NB4 (cell line): ENCODE data around the gene NIF3L1.

Experiments used
- DNase-seq: peaks from one replicate; pipeline ENCODE4 v3.0.0; 2010; ENCODE audit warnings: low read depth
- H3K4me3 ChIP-seq: one replicate; pipeline ENCODE4 v1.5.1; 2011; ENCODE audit warnings: mild to moderate bottlenecking, low read depth, low read length, moderate library complexity
- MYC ChIP-seq: IDR thresholded peaks from 2 replicates; pipeline ENCODE4 v1.6.1; 2011; ENCODE audit warnings: low read depth, low read length
- POLR2A ChIP-seq: IDR thresholded peaks from 2 replicates; pipeline ENCODE4 v1.6.1; 2011; ENCODE audit warnings: mild to moderate bottlenecking; ENCODE audit not compliant: insufficient read length; ENCODE audit errors: extremely low read depth
- TF ChIP-seq, protein P1 (sequence below): IDR thresholded peaks from one replicate; pipeline ENCODE4 v1.5.1; 2012; ENCODE audit warnings: low read depth, low read length
- TF ChIP-seq, protein P2 (sequence below): IDR thresholded peaks from 2 replicates; pipeline ENCODE4 v1.6.1; 2011; ENCODE audit warnings: low read depth, low read length

The NIF3L1 gene

DNA sequence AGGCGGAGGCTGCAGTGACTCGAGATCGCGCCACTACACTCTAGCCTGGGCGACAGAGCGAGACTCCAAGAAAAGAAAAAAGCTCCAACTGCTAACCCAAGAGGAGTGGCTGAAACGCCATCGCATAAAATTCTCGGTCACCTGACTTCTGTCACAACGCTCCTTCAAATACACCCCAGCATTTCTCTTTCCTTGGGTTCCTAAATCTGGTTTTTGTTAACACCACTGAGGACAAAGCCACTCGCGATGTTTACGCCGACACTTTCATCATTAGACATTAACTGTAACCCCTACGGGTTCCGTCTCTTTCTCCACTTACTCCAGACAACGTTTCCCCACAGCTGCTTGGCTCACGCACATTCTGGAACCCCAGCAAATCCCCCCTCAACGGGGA, 25.4 kb upstream of the NIF3L1 start:
- DNase-seq: no peak
- TF ChIP-seq POLR2A (no peak), MYC (no peak)
- TF ChIP-seq, protein P1, sequence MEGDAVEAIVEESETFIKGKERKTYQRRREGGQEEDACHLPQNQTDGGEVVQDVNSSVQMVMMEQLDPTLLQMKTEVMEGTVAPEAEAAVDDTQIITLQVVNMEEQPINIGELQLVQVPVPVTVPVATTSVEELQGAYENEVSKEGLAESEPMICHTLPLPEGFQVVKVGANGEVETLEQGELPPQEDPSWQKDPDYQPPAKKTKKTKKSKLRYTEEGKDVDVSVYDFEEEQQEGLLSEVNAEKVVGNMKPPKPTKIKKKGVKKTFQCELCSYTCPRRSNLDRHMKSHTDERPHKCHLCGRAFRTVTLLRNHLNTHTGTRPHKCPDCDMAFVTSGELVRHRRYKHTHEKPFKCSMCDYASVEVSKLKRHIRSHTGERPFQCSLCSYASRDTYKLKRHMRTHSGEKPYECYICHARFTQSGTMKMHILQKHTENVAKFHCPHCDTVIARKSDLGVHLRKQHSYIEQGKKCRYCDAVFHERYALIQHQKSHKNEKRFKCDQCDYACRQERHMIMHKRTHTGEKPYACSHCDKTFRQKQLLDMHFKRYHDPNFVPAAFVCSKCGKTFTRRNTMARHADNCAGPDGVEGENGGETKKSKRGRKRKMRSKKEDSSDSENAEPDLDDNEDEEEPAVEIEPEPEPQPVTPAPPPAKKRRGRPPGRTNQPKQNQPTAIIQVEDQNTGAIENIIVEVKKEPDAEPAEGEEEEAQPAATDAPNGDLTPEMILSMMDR: no peak
- TF ChIP-seq, protein P2, sequence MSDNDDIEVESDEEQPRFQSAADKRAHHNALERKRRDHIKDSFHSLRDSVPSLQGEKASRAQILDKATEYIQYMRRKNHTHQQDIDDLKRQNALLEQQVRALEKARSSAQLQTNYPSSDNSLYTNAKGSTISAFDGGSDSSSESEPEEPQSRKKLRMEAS: no peak
- peak overlapping the region; percentile 84 for H3K4me3 ChIP-seq

DNA sequence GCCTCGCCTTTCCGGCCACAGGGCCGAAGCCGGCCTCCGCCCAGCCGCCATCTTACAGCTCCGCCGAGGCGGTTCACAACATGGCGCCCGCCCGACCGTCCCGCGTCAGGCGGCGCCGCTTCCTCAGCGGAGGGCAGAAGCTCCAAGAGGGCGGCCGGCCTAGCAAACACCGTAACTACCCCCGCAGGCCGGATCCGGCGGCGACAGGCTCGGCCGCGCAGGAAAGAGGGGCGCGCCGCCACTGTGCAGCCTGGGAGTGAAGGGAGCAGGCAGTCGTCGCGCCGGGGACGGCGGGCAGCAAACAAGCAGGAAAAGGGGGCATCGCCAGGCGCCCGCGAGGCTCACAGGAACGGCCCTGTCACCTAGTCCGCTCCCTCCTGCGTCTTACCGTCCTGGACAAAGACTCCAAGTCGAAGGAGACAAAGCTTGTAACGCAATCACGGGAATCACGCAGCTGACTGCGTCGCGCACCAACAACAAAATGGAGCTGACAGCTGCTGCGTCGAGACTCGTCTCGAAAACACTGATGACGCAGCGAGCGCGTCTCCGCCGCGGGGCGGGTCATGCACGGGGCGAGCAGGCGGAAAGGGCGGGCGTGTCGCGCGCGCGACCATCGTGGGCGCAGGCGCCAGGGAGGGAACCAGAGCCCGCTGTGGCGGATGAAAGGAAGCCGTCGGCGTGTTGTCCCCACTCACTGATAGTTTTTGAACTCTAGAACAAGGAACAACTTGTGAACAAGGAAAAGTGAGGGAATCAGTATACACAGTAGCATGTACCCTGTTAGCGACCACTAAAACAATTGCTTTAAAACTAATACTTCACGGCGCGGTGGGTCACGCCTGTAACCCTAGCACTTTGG, 24.8 kb upstream of the NIF3L1 start, which contains the start of gene CLK1:
Gene CLK1 (minus strand): TSS at position 483 of the 859 bp plus-strand sequence. CDS start 2,796 bp downstream, outside the sequence.
- peak; percentile 82 for TF ChIP-seq MYC
- TF ChIP-seq, protein P2: peak; percentile 85
- peak; percentile 98 for TF ChIP-seq POLR2A
- TF ChIP-seq, protein P1: no peak
- DNase-seq: peak; percentile 96

DNA sequence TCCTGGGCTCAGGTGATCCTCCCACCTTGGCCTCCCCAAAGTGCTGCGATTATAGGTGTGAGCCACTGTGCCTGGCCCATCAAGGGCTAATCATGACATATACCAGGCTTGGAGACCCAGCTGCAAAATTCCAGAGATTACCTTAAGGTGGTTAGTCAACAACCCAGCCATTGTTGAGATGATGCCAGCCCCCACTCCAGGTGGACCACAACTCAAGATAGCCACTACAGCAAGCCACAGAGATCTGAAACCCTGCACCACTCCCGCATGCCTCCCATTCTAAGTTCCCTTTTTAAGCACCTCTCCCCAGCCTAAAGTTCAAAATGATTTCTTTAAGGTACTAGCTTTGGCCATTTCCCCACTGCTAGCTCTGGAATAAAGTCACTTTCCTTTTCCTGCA, 20.2 kb upstream of the NIF3L1 start:
- TF ChIP-seq, protein P1: no peak
- TF ChIP-seq, protein P2: no peak
- TF ChIP-seq POLR2A (no peak), MYC (no peak)
- peak; percentile 66 for DNase-seq
- no peak overlapping the region for H3K4me3 ChIP-seq

More for the DNA sequence above, 24.8 kb upstream of the NIF3L1 start, which contains the start of gene CLK1:
- peak within 1 kb of the TSS; percentile 84 for H3K4me3 ChIP-seq

DNA sequence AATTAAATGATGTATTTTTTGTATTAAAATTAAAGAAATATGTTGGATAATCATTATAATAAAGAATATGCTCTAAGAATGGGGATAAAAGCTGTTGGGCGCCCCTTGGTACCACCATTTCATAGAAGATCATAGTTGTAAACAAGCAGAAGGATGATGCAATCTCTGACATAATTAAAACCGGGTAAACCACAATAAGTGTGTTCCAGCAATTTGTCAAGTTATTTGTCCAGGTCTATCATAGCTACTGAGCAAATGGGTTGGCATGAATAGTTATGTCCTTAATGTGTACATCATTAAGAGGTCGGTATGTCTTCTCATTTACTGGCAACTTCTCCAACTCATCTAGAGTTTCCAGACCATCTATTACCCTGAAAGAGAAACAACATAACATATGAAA, 18.0 kb upstream of the NIF3L1 start:
- no peak overlapping the region for H3K4me3 ChIP-seq
- TF ChIP-seq, protein P1: no peak
- TF ChIP-seq MYC: no peak
- TF ChIP-seq POLR2A: no peak
- TF ChIP-seq, protein P2: no peak
- peak; percentile 63 for DNase-seq

DNA sequence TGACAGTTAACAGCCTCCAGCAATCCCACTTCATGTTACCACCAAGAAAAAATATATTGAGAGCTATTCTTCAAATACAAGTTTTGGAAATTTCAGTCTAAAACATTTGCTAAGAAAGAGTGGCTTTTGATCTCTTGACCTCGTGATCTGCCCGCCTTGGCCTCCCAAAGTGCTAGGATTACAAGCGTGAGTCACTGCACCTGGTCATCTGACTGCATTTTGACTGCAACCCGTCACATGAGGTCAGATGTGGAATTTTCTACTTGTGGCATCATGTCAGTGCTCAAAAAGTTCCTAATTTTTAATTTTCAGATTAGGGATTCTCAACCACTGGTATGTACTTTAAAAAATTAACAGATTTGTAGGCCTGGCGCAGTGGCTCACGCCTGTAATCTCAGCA, 15.6 kb upstream of the NIF3L1 start:
- no peak overlapping the region for H3K4me3 ChIP-seq
- DNase-seq: no peak
- TF ChIP-seq POLR2A (no peak), MYC (no peak)
- TF ChIP-seq, protein P1: no peak
- TF ChIP-seq, protein P2: no peak
